HL-60 (cell line): ENCODE results near the gene TMEM108.

ENCODE experiments used
- GABPA ChIP-seq: IDR thresholded peaks from 2 replicates; pipeline ENCODE4 v1.6.1; 2012; ENCODE audit warnings: low read depth
- TF ChIP-seq, protein P1 (sequence below): IDR thresholded peaks from one replicate; pipeline ENCODE4 v1.5.1; 2011; ENCODE audit warnings: low read length, control low read depth, inconsistent platforms; ENCODE audit not compliant: insufficient read depth

DNA sequence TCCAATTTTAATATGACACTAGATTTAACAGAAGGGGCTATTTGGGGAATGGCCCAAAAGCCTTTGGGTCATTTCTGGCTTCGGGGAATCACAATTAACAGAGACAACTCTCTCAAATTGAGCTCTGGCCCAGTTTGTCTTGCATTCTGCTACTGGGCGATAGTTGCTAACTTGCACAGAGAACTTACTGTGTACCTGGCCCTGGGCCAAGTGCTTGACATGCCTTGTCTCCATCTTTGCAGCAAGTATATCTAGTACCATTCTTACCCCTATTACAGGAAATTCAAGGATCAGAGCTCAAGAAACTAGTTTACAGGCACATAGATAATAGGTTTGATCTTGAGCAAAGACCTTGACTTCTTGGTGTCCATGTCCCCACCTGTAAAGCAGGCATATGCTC, 175.7 kb downstream of the TMEM108 start:
- no peak for TF ChIP-seq GABPA
- TF ChIP-seq, protein P1, sequence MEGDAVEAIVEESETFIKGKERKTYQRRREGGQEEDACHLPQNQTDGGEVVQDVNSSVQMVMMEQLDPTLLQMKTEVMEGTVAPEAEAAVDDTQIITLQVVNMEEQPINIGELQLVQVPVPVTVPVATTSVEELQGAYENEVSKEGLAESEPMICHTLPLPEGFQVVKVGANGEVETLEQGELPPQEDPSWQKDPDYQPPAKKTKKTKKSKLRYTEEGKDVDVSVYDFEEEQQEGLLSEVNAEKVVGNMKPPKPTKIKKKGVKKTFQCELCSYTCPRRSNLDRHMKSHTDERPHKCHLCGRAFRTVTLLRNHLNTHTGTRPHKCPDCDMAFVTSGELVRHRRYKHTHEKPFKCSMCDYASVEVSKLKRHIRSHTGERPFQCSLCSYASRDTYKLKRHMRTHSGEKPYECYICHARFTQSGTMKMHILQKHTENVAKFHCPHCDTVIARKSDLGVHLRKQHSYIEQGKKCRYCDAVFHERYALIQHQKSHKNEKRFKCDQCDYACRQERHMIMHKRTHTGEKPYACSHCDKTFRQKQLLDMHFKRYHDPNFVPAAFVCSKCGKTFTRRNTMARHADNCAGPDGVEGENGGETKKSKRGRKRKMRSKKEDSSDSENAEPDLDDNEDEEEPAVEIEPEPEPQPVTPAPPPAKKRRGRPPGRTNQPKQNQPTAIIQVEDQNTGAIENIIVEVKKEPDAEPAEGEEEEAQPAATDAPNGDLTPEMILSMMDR, result no peak
